Lung (tissue), 12 donors: ENCODE data around the gene IVD. TPM values are rescaled to one million over a fixed set of nuclear protein-coding genes. Genes with fewer than 3 reads are reported as not detected.

Source experiments
- ATAC-seq: fragments of 200-7000 bp; cut with Tn5 transposase; one replicate; pipeline ENCODE4 v1.9.1; 2020; ENCODE audit warnings: moderate number of reproducible peaks; ENCODE audit not compliant: insufficient read depth, low FRiP score
- DNase-seq, 3 donors: peaks; one replicate each; pipeline ENCODE4 v3.0.0-alpha.2; 2013 to 2017
- H3K27ac ChIP-seq, 2 donors: one replicate each; pipeline ENCODE4 v1.5.1; 2013; ENCODE audit warnings: mild to moderate bottlenecking in 2 of 2, moderate library complexity in 2 of 2, control low read depth in 1 of 2, inconsistent platforms in 1 of 2, low read depth in 1 of 2, low read length in 1 of 2
- H3K27me3 ChIP-seq, 3 donors: one replicate each; pipeline ENCODE4 v1.5.1; 2013; ENCODE audit warnings: low read length in 2 of 3; ENCODE audit not compliant: control insufficient read depth in 3 of 3, insufficient read depth in 3 of 3
- H3K36me3 ChIP-seq, 4 donors: one replicate each; pipeline ENCODE4 v1.5.1; 2013; ENCODE audit warnings: low read length in 4 of 4, mild to moderate bottlenecking in 1 of 4, moderate library complexity in 1 of 4; ENCODE audit not compliant: control insufficient read depth in 4 of 4, insufficient read depth in 4 of 4
- H3K4me1 ChIP-seq, 5 donors: one replicate each; pipeline ENCODE4 v1.5.1; 2013; ENCODE audit warnings: low read length in 5 of 5, mild to moderate bottlenecking in 2 of 5, moderate library complexity in 1 of 5; ENCODE audit not compliant: control insufficient read depth in 5 of 5, insufficient read depth in 5 of 5
- H3K4me3 ChIP-seq: one replicate; pipeline ENCODE4 v1.5.1; 2013; ENCODE audit warnings: mild to moderate bottlenecking, control low read depth, moderate library complexity
- H3K9ac ChIP-seq, 2 donors: one replicate each; pipeline ENCODE4 v1.5.1; 2013; ENCODE audit warnings: low read length in 2 of 2, control low read depth in 1 of 2; ENCODE audit not compliant: insufficient read depth in 1 of 2
- H3K9me3 ChIP-seq, 4 donors: one replicate each; pipeline ENCODE4 v1.5.1; 2013; ENCODE audit warnings: low read length in 3 of 4, mild to moderate bottlenecking in 1 of 4, moderate library complexity in 1 of 4; ENCODE audit not compliant: control insufficient read depth in 4 of 4, insufficient read depth in 3 of 4
- CTCF ChIP-seq: IDR thresholded peaks from 2 replicates; pipeline ENCODE4 v1.5.1; 2012; ENCODE audit warnings: mild to moderate bottlenecking; ENCODE audit errors: control extremely low read depth, extremely low read depth
- WGBS, 2 donors: extraction: QIAGEN DNeasy Blood & Tissue Kit; methylation state at CpG; one replicate each; pipeline ENCODE4 v1.1.7; 2013; 5-methylcytosine and 5-hydroxymethylcytosine counted together
- polyA plus RNA-seq, 2 donors: library from polyadenylated mRNA; stranded (reverse); fragments of 200-250 nt; gene quantifications; one replicate each; pipeline ENCODE4 v1.2.1, GENCODE V29; 2013
- total RNA-seq, 2 donors: library from RNA; depleted of rRNA in 1 of 2; stranded (reverse); fragments of >200 nt in 1 of 2; gene quantifications; one replicate each; pipeline ENCODE4 v1.2.1, GENCODE V29; 2014 to 2021
- donor health status: control.
- donor health status: control.
- donor health status: Bipolar disorder and iron deficiency.
- donor health status: healthy.
- donor health status: DM: yes; HTN: yes; CAD: no.

IVD gene
- total and polyA plus RNA-seq, 4 donors, result 41.4 to 87.8 (median 49.3) TPM

GRCh38 chr15:40430271-40430805 lies 24.7 kb downstream of the IVD start:
- DNase-seq, result no peak
- TF ChIP-seq CTCF, result no peak
- 78% methylated on average over 10 of the region's 10 CpGs for WGBS, 2 donors
- ATAC-seq, result no peak
- Histone ChIP-seq H3K4me3 (no peak overlapping the region), H3K9ac (no peak overlapping the region), H3K27me3 (peaks cover 0 to 13% (median 5%) of the 10 kb centered on the region in 3 donors), H3K36me3 (no peaks in the 10 kb centered on the region), H3K9me3 (peaks cover 0 to 2% (median 0%) of the 10 kb centered on the region in 4 donors), H3K4me1 (peaks cover 0 to 4% (median 0%) of the 10 kb centered on the region in 5 donors), H3K27ac (no peak overlapping the region)

GRCh38 chr15:40435023-40435709 lies 29.6 kb downstream of the IVD start:
- Histone ChIP-seq H3K9ac (peak overlapping the region in 1 of 2 donors; percentile 4), H3K36me3 (no peaks in the 10 kb centered on the region), H3K9me3 (no peaks in the 10 kb centered on the region), H3K4me3 (no peak overlapping the region), H3K27me3 (peaks cover 0 to 43% (median 23%) of the 10 kb centered on the region in 3 donors), H3K27ac (no peak overlapping the region), H3K4me1 (peaks cover 0 to 45% (median 18%) of the 10 kb centered on the region in 5 donors)
- no peak for ATAC-seq
- WGBS, 2 donors, result 46 to 48% methylated on average over 18 to 20 of the region's 20 CpGs
- TF ChIP-seq CTCF, result no peak
- no peak for DNase-seq

GRCh38 chr15:40435710-40436089 lies 30.1 kb downstream of the IVD start:
- H3K36me3 ChIP-seq, result no peaks in the 10 kb centered on the region
- DNase-seq (peak in 1 of 3 donors; percentile 21), ATAC-seq (no peak)
- 7 to 10% methylated on average over 15 of the region's 15 CpGs for WGBS, 2 donors
- no peaks in the 10 kb centered on the region for H3K9me3 ChIP-seq
- peaks cover 0 to 43% (median 23%) of the 10 kb centered on the region in 3 donors for H3K27me3 ChIP-seq
- H3K27ac ChIP-seq, result no peak overlapping the region
- TF ChIP-seq CTCF, result no peak
- H3K9ac ChIP-seq, result peak overlapping the region in 1 of 2 donors; percentile 4
- H3K4me1 ChIP-seq, result peaks cover 0 to 47% (median 18%) of the 10 kb centered on the region in 5 donors
- no peak overlapping the region for H3K4me3 ChIP-seq
